SK-N-SH (cell line): ENCODE results near the gene SHANK1.
"Not testable (repeated sequence)": the region's sequence is repeated elsewhere in the genome, so short reads cannot be mapped to it uniquely, and the experiment has no call there.

ENCODE experiments used
- NRF1 ChIP-seq: IDR thresholded peaks from 2 replicates; pipeline ENCODE4 v1.6.1; 2012; ENCODE audit warnings: low read depth, mild to moderate bottlenecking, low read length
- SIN3A ChIP-seq: IDR thresholded peaks from 2 replicates; pipeline ENCODE4 v1.6.1; 2012; ENCODE audit warnings: low read depth, mild to moderate bottlenecking, low read length, moderate library complexity, borderline replicate concordance
- TAF1 ChIP-seq: IDR thresholded peaks from 2 replicates; pipeline ENCODE4 v1.6.1; 2012; ENCODE audit warnings: low read depth, mild to moderate bottlenecking, low read length, moderate library complexity, borderline replicate concordance
- TF ChIP-seq, protein P1 (sequence below): fragments of 200-600 bp; sonication (generic); IDR thresholded peaks from 2 replicates; pipeline ENCODE4 v1.6.1; 2017; ENCODE audit warnings: antibody characterized with exemption, mild to moderate bottlenecking, moderate library complexity
- TF ChIP-seq, protein P2 (sequence below): IDR thresholded peaks from 2 replicates; pipeline ENCODE4 v1.6.1; 2012; ENCODE audit warnings: mild to moderate bottlenecking, low read depth, low read length, moderate library complexity

- TF ChIP-seq, protein P1, sequence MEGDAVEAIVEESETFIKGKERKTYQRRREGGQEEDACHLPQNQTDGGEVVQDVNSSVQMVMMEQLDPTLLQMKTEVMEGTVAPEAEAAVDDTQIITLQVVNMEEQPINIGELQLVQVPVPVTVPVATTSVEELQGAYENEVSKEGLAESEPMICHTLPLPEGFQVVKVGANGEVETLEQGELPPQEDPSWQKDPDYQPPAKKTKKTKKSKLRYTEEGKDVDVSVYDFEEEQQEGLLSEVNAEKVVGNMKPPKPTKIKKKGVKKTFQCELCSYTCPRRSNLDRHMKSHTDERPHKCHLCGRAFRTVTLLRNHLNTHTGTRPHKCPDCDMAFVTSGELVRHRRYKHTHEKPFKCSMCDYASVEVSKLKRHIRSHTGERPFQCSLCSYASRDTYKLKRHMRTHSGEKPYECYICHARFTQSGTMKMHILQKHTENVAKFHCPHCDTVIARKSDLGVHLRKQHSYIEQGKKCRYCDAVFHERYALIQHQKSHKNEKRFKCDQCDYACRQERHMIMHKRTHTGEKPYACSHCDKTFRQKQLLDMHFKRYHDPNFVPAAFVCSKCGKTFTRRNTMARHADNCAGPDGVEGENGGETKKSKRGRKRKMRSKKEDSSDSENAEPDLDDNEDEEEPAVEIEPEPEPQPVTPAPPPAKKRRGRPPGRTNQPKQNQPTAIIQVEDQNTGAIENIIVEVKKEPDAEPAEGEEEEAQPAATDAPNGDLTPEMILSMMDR: not testable (repeated sequence)
- not testable (repeated sequence) for TF ChIP-seq SIN3A, TAF1, NRF1
- TF ChIP-seq, protein P2, sequence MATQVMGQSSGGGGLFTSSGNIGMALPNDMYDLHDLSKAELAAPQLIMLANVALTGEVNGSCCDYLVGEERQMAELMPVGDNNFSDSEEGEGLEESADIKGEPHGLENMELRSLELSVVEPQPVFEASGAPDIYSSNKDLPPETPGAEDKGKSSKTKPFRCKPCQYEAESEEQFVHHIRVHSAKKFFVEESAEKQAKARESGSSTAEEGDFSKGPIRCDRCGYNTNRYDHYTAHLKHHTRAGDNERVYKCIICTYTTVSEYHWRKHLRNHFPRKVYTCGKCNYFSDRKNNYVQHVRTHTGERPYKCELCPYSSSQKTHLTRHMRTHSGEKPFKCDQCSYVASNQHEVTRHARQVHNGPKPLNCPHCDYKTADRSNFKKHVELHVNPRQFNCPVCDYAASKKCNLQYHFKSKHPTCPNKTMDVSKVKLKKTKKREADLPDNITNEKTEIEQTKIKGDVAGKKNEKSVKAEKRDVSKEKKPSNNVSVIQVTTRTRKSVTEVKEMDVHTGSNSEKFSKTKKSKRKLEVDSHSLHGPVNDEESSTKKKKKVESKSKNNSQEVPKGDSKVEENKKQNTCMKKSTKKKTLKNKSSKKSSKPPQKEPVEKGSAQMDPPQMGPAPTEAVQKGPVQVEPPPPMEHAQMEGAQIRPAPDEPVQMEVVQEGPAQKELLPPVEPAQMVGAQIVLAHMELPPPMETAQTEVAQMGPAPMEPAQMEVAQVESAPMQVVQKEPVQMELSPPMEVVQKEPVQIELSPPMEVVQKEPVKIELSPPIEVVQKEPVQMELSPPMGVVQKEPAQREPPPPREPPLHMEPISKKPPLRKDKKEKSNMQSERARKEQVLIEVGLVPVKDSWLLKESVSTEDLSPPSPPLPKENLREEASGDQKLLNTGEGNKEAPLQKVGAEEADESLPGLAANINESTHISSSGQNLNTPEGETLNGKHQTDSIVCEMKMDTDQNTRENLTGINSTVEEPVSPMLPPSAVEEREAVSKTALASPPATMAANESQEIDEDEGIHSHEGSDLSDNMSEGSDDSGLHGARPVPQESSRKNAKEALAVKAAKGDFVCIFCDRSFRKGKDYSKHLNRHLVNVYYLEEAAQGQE: not testable (repeated sequence)
Observed at GRCh38 chr19:50761501-50761900, 41.9 kb upstream of the SHANK1 start.
